Epithelial cell of prostate (primary cell): ENCODE data around the gene NPLOC4.
"Not testable (repeated sequence)": the region's sequence is repeated elsewhere in the genome, so short reads cannot be mapped to it uniquely, and the experiment has no call there.

Experiments
- DNase-seq: peaks from one replicate; pipeline ENCODE4 v3.0.0-alpha.2; 2011; ENCODE audit warnings: low read depth, low spot score
- H3K27ac ChIP-seq: fragments of 450-650 bp; 2 replicates; pipeline ENCODE4 v1.5.1; 2017; ENCODE audit warnings: mild to moderate bottlenecking

The NPLOC4 gene

DNA sequence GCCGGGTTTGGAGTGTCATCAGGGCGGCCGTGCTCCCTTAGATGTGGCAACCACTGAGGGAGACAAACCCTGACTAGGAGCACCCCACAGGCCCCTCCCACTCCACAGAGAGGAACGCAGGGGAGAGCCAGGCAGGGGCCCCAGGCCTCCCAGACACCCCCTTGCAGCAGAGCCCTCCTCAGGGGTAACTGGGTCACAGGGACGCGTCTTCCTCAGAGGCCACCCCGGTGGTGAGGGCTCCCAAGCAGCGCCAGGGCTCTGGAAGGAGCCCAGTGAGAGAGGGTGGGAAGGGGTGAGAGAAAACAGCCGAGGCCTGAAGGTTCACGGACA is 97.4 kb downstream of the NPLOC4 start:
- H3K27ac ChIP-seq = no peak overlapping the region
- no peak for DNase-seq

DNA sequence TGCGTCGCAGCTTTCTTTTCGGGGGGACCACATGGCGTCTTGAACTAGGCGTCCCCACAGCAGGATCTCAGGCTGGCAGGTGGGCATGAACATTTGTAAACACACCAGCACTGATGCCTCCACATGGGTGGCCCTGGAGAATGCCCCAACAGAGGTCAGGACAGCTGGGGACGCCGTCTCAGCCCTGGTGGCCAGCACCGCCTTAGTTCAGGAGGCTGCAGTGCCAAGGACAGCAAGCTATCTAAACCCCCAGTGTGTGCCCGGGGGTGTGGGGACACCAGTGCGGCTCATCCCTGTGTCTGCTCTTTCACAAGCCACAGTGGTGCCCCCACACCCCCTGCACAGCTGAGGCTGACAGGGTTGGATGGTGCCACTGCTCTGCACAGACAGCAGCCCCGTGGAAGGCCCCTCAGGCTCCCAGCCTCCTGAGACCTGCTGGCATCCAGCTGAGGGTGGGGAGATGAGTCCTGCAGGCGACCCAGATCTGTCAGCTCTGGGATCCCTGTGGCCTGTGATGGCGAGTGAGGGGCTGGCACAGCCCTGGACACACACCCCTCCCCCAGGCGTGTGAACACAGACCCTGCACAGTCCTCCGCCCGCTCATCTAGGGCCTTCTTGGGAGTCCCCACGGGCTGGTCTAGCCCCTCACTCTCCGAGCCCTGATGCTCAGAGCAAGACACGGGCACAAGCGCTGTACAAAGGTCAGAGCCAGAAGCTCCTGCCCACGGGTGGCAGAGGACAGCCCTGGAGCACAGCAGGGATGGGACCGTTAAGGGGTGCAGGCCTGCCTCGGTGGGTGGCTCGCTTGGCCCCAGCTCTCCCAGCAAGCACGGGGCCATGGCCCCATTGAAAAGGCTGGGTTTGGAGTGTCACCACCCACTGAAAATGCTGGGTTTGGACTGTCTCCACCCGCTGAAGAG is 98.0 kb downstream of the NPLOC4 start:
- DNase-seq = no peak
- H3K27ac ChIP-seq = no peak overlapping the region

DNA sequence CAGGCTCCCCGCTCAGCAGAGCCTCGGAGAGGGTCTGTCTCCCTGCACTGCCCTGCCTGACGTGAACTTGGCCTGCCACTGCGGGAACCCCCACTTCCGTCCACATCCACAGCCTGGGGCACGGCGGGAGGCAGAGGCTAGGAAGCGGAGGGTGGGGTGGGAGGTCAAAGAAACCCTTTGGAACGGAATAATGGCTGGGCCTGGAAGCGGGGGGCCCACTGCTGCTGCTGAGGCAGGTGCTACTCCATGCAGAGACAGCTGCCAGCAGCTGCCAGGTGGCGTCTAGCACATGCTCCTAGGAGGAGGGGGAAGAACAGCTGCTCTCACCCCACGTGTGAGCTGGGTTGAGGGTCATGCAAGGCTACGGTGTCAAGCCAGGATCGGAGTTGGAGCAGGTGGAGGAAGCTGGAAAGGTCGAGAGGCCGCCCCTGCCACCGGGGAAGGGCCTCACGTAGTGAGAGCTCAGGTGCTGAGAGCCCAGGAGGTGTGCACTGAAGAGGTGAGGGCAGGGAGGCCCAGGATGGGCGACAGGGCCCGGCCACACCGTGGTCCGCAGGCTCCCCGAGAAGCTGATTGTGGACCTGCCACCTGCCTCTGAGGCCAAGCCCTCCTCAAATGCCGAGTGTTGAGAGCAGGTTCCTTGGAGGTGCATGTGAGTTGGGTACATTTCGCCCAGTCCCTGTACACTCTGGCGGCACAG is 98.9 kb downstream of the NPLOC4 start:
- DNase-seq = no peak
- no peak overlapping the region for H3K27ac ChIP-seq

DNA sequence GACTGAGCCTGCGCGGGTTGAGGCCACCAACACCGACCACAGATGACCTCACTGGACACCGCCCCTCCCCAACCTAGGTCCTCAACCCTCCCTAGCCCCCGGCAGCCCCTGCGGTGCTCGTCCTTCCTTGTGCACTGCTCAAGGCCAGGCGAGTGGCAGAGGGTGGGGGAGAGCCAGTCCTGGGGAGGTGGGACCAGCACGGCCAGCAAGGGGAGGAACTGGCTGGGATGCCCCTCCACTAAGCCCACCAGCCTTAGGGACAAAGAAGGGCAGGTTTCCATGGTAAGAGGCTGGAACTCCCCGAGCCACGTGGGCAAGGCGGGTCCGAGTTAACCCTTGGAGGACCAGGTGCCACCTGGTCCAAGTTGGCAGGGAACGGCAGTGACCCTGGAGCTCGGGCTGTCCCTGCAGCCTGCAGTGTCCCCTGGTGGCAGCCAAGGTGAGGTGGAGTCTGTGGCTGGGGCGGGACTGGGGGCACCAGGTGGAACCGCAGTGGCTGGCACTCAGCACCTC is 99.5 kb downstream of the NPLOC4 start:
- no peak for DNase-seq
- H3K27ac ChIP-seq = no peak overlapping the region

DNA sequence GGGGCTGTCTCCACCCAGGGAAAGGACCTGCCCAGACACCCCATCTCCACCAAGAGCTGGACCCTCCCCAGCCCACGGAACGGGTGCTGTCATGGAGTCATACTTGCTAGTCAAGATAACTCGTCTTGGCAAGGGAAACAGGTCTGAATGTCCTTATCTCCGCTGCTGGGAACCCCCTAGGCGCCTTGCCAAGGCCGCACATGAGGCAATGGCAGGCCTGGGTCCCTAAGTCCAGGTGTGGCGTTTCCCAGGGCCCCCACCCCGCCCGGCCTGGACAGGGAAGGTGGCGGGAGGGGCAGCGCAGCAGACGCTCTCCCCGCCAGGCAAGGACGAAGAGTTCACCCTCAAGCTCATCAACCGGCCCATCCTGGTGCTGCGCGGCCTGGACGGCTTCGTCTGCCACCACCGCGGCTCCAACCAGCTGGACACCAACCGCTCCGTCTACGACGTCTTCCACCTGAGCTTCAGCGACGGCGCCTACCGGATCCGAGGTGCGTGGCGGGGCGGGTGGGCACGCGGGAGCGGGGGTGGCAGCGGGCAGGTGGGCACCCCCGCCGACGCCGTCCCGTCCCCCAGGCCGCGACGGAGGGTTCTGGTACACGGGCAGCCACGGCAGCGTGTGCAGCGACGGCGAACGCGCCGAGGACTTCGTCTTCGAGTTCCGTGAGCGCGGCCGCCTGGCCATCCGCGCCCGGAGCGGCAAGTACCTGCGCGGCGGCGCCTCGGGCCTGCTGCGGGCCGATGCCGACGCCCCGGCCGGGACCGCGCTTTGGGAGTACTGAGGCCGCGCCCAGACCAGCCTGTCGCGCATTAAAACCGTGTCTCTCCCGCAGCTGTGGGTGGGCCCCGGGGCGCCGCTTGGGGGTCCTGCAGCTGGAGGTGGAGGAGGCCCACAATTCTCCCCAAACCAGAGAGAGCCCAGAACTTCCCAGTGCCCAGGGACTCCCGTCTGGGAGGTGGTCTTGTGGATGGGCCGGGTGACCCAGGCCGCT is 100.3 kb downstream of the NPLOC4 start:
- DNase-seq = no peak

DNA sequence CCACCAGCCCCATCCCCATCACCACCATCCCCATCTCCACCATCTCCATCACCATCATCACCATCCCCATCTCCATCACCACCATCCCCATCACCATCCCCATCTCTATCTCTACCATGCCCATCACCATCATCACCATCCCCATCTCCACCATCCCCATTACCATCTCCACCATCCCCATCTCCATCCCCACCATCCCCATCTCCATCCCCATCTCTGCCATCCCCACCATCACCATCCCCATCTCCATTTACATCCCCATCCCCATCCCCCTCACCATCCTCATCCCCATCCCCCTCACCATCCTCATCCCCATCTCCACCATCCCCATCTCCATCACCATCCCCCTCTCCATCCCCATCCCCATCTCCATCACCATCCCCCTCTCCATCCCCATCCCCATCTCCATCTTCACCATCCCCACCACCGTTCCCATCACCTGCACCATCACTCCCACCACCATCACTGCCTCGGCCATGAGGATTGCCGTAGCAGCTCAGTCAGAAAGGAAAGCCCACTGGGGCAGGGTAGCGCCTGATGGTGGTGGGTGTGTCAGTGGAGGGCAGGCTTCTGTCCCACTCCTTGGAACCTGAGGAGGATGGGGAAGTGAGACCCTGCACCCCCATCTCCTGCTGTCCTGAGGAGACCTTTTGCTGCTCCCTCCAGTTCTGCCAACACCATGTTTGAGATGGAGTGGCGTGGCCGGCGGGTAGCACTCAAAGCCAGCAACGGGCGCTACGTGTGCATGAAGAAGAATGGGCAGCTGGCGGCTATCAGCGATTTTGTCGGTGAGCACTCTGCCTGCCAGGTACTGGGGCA is 101.2 kb downstream of the NPLOC4 start:
- DNase-seq = no peak
- no peak overlapping the region for H3K27ac ChIP-seq

More for the DNA sequence above, 100.3 kb downstream of the NPLOC4 start:
- no peak overlapping the region for H3K27ac ChIP-seq

DNA sequence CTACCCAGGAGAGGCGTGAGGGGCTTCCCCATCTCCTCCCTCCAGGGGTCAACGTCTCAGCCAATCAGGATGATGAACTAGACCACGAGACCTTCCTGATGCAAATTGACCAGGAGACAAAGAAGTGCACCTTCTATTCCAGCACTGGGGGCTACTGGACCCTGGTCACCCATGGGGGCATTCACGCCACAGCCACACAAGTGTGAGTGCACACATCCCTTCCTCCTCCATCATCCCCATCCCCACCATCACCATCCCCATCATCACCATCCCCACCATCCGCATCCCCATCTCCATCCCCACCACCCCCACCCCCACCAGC is 101.9 kb downstream of the NPLOC4 start:
- DNase-seq = no peak
- no peak overlapping the region for H3K27ac ChIP-seq

DNA sequence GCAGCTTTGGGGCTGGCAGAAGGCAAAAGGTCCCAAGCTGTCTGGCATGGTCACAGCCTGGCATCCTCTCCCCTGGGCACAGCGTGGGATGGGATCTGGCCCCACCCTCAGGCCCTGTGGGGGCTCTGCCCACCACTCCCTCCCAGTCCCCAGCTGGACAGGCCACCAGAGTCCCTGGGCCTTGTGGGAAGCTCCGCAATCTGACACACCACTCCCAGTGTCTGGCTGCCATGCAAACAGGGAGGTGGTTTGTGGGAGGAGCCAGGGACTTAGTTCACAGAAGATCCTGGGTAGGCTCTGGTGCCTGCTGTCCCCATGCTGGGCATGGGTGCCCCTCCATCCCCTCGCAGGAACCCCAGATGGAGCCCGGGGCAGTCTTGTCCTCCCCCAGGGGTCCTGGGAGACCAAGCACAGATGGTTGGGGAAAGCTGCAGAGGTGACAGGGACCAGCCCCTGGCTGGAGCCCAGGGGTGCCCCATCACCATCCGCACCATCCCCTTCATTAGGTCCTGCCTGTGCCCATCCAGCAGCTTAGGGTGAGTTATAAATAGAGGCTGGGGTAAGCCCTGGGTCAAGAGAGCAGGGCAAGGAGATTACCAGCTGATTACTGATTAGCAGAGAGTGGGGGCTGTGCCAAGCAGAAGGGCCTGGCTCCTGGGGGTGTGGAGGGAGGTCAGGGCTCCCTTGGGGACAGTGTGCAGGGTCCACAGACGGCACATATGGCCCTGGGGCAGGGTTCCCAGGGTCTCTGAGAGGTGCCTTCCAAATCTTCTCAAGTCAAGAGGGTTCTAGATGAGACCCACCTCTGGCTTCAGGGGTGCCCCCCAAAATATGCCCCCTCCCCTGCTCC is 102.5 kb downstream of the NPLOC4 start:
- DNase-seq = no peak
- H3K27ac ChIP-seq = no peak overlapping the region

DNA sequence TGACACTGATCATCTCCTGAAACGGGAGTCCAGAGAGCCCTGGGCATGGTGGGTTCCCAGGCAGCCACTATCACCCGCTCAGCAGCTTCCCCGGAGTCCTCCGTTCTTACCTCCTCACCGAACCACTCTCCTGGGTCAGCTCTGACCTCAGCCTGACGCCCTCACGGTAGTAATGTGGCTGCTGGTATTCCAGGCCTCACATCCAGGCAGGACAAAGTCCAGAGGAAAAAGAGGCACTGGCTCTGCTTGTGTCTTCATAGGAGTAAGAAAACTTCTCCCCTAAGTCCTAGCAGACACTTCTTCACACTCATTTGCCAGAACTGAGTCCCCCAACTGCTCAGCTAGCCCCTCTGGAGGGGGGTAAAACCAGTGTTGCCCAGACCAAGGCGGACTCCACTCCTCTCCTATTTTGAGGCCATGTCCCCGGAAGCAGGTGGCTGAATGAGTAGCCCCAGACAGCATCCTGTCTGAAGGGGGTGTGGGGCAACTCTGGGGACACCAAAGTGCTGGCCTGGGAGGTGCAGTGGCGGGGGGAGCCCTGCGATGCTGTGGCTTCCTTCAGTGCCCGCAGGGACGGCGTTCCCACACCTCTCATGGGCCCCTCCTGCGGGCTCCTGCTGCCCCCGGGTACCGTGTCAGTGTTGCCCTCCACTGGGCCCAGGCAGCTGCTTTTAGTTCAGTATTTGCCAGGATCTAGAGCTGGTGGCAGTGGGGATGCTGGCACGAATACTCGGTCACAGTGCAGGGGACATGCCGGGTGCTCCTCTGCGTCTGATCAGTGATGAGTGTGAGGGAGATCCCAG is 103.4 kb downstream of the NPLOC4 start:
- no peak overlapping the region for H3K27ac ChIP-seq
- DNase-seq = no peak

DNA sequence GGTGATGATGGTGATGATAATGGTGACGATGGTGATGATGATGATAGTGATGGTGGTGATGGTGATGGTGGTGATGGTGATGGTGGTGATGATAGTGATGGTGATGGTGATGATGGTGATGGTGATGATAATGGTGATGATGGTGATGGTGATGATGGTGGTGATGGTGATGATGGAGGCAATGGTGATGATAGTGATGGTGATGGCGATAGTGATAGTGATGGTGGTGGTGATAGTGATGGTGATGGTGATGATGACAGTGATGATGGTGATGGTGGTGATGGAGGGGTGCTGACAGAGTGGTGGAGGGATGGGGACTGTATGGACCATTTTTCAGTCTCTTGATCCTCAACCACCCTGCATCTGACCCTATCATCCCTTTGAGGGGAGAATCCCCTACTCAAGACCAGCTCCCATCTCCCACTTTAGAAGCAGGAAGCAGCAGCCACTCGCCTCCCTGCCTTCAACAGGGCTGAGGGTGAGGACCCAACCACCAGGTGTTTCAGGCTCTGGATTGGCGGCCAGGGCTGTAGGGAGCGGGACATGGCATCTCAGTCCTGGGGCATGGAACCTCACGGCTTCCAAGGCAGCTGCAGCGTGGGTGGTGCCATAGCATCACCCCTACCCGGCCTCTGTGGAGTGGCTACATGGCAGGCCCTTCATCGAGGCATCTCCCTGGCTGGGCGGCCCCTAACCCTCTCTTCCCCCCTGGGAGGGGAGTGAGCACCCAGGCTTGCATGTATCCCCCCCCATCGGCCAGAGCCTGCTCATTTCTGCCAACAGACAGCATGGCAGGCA is 104.2 kb downstream of the NPLOC4 start:
- DNase-seq = no peak
- H3K27ac ChIP-seq = no peak overlapping the region

DNA sequence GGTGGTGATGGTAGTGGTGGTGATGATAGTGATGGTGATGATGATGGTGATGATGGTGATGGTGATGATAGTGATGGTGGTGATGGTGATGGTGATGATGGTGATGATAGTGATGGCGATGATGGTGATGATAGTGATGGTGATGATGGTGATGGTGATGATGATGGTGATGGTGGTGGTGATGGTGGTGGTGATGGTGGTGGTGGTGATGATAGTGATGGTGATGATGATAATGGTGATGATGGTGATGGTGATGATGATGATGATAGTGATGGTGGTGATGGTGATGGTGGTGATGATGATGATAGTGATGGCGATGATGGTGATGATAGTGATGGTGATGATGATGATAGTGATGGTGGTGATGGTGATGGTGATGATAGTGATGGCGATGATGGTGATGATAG is 104.9 kb downstream of the NPLOC4 start:
- not testable (repeated sequence) for DNase-seq, H3K27ac ChIP-seq

DNA sequence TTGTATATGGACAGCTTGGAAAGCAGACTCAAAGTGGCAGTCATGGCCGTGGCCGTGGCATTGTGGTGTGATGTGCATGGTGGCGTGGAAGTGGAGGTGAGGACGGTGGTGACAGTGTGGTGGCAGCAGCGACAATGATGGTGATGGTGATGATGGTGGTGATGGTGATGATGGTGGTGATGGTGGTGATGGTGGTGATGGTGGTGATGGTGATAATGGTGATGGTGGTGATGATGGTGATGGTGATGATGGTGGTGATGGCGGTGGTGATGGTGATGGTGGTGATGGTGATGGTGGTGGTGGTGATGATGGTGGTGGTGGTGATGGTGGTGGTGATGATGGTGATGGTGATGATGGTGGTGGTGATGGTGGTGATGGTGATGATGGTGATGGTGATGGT is 105.9 kb downstream of the NPLOC4 start:
- DNase-seq, H3K27ac ChIP-seq: not testable (repeated sequence)

DNA sequence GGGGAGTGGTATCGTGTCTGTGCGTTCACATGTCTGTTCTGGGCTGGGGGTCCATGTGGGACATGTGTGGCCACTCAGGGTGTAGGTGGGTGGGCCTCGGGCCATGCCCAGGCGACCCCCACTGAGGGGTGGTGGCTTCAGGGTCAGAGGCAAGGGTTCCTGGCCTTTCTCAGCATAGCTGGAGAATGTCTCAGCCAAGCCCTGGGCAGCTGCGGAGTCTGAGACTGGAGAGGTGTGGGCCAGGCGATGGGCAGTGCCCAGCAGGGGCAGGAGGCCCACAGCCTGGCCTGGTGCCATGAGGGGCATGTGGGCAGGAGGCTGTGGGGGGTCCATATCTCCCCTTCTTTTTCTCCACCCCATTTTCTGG is 107.5 kb downstream of the NPLOC4 start:
- DNase-seq = no peak
- H3K27ac ChIP-seq = no peak overlapping the region

DNA sequence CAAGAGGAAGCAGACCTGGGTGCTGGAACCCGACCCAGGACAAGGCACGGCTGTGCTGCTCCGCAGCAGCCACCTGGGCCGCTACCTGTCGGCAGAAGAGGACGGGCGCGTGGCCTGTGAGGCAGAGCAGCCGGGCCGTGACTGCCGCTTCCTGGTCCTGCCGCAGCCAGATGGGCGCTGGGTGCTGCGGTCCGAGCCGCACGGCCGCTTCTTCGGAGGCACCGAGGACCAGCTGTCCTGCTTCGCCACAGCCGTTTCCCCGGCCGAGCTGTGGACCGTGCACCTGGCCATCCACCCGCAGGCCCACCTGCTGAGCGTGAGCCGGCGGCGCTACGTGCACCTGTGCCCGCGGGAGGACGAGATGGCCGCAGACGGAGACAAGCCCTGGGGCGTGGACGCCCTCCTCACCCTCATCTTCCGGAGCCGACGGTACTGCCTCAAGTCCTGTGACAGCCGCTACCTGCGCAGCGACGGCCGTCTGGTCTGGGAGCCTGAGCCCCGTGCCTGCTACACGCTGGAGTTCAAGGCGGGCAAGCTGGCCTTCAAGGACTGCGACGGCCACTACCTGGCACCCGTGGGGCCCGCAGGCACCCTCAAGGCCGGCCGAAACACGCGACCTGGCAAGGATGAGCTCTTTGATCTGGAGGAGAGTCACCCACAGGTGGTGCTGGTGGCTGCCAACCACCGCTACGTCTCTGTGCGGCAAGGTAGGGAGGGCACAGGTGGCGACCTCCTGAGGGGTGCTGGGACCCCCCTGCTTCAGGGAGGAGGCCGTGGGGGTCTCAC is 108.1 kb downstream of the NPLOC4 start:
- no peak for DNase-seq
- H3K27ac ChIP-seq = no peak overlapping the region

DNA sequence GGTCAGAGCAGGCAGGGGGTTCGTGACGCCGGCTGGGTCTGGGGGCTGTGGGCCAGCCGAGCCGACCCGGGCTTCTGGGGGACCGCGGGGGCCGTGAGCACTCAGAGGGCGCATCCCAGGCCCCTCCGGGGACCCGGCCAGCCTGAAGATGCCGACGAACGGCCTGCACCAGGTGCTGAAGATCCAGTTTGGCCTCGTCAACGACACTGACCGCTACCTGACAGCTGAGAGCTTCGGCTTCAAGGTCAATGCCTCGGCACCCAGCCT is 108.6 kb downstream of the NPLOC4 start:
- no peak for DNase-seq
- no peak overlapping the region for H3K27ac ChIP-seq

DNA sequence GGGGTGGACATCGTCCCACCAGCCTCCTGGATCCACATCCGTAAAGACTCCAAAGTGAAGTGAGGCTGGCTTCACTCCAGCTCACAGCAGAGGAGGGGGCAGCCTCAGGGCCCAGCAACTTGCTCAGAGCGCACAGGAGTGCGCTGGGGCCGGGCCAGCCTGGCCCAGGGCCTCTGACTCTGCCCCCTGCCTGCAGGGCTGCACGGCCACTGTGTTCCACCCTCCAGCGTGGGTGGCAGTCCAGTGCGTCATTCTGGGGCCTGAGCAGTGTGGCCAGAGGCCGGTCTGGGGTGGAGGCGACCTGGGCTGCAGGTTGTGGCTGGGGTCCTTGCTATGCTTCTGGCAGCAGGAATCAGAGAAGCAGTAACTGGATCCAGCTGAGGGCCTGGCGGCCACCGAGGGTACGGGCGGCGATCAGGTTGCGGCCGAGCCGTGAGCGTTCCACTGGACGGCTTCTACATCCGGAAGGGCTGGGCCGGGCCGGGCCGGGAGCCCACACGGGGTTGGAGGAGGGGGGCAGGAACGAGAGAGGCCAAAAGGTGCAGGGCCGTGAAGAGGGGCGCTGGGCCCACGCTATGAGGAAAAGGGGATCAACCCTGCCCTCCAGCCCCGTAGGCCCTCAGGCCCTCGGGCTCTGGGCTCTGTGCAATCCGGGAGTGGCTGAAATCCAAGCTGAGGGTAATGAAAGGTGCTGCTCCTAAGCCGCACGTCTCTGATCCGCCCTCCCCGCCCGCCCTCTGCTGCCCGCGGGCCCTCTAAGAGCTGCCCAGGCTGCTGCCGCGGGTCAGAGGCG is 109.1 kb downstream of the NPLOC4 start, which contains the start of gene FSCN2:
Gene FSCN2, plus strand, starts transcription at position 787 of the 793 bp plus-strand sequence. CDS start 155 bp downstream, outside the sequence.
- DNase-seq = no peak
- H3K27ac ChIP-seq = no peak within 1 kb of the TSS
